H1 (cell line): Measurements from ENCODE around the gene CRACDL. TPM values are rescaled to one million over a fixed set of nuclear protein-coding genes. Genes with fewer than 3 reads are reported as not detected.
A peak's percentile ranks its signal among the peaks of the same experiment; 100 is the strongest.

Experiments used
- CTCF ChIA-PET: fragments of 300-600 bp; sonication (Branson Sonifier 250); formaldehyde crosslinking; loops from one replicate; lab custom pipeline; 2021; ENCODE audit not compliant: partially characterized antibody; lab: Charles Lee
- POLR2A ChIA-PET: fragments of 300-600 bp; sonication (Branson Sonifier 250); formaldehyde crosslinking; loops from one replicate; lab custom pipeline; 2021; ENCODE audit warnings: inconsistent platforms; ENCODE audit not compliant: partially characterized antibody; lab: Charles Lee
- DNase-seq, 2 experiments: peaks; one replicate each; pipeline versions ENCODE4 v3.0.0 to v3.0.0-alpha.2; 2010 to 2022; ENCODE audit warnings: low spot score in 2 of 2, low read depth in 1 of 2, mixed read lengths in 1 of 2
- FAIRE-seq: peaks from 2 replicates; lab custom pipeline; 2011; peaks lifted over from hg19 to GRCh38; lab: Jason Lieb, UNC
- H2AFZ ChIP-seq: 2 replicates; pipeline ENCODE4 v1.8.1; 2012; ENCODE audit warnings: low read length, inconsistent platforms
- H2AK5ac ChIP-seq: 2 replicates; pipeline ENCODE4 v1.6.1; 2013; ENCODE audit warnings: low read depth, low read length
- H2BK120ac ChIP-seq: replicated peaks from 2 replicates; pipeline ENCODE3; 2013; ENCODE audit warnings: low read depth, low read length, inconsistent platforms
- H2BK12ac ChIP-seq: 2 replicates; pipeline ENCODE4 v1.6.1; 2013; ENCODE audit warnings: low read depth, low read length
- H2BK15ac ChIP-seq: 2 replicates; pipeline ENCODE4 v1.6.1; 2013; ENCODE audit warnings: low read length
- H2BK20ac ChIP-seq: 2 replicates; pipeline ENCODE4 v1.6.1; 2013; ENCODE audit warnings: low read length
- H2BK5ac ChIP-seq: 2 replicates; pipeline ENCODE4 v1.6.1; 2013; ENCODE audit warnings: low read depth, low read length
- H3K14ac ChIP-seq: 2 replicates; pipeline ENCODE4 v1.6.1; 2013; ENCODE audit warnings: inconsistent platforms; ENCODE audit not compliant: insufficient read length
- H3K18ac ChIP-seq: 2 replicates; pipeline ENCODE4 v1.6.1; 2013; ENCODE audit warnings: low read length; ENCODE audit errors: extremely low read depth
- H3K23ac ChIP-seq: 2 replicates; pipeline ENCODE4 v1.6.1; 2013; ENCODE audit warnings: inconsistent platforms; ENCODE audit not compliant: insufficient read length
- H3K23me2 ChIP-seq: 2 replicates; pipeline ENCODE4 v1.6.1; 2013; ENCODE audit warnings: low read depth, low read length
- H3K27ac ChIP-seq: 2 replicates; pipeline ENCODE4 v1.6.1; 2011; ENCODE audit warnings: low read depth, low read length, inconsistent platforms
- H3K27me3 ChIP-seq, 4 experiments: replicated peaks in 1 of 4; 1 replicate in 1 of 4; 2 replicates in 3 of 4; pipeline versions ENCODE4 v1.6.1 to v1.8.1; 2011 to 2013; ENCODE audit warnings: low read length in 3 of 4, mild to moderate bottlenecking in 3 of 4, inconsistent platforms in 2 of 4, mixed read lengths in 2 of 4, moderate library complexity in 1 of 4; ENCODE audit not compliant: control insufficient read depth in 3 of 4, insufficient read depth in 3 of 4; ENCODE audit errors: extremely low read depth in 1 of 4
- H3K36me3 ChIP-seq, 4 experiments: 2 replicates each; pipeline versions ENCODE4 v1.6.1 to v1.8.1; 2011 to 2013; ENCODE audit warnings: mild to moderate bottlenecking in 4 of 4, low read length in 3 of 4, moderate library complexity in 2 of 4, control low read depth in 1 of 4, inconsistent platforms in 1 of 4; ENCODE audit not compliant: insufficient read depth in 4 of 4, control insufficient read depth in 2 of 4
- H3K4ac ChIP-seq: replicated peaks from 2 replicates; pipeline ENCODE3; 2013; ENCODE audit warnings: low read length, low read depth, mixed read lengths, inconsistent platforms; ENCODE audit not compliant: insufficient read length
- H3K4me1 ChIP-seq, 4 experiments: replicated peaks in 1 of 4; 1 replicate in 1 of 4; 2 replicates in 3 of 4; pipeline versions ENCODE4 v1.6.1 to v1.8.1; 2011 to 2013; ENCODE audit warnings: low read length in 3 of 4, inconsistent platforms in 2 of 4, mixed read lengths in 1 of 4; ENCODE audit not compliant: insufficient read depth in 4 of 4, control insufficient read depth in 3 of 4
- H3K4me2 ChIP-seq, 2 experiments: 2 replicates each; pipeline versions ENCODE4 v1.6.1 to v1.8.1; 2011 to 2013; ENCODE audit warnings: low read depth in 2 of 2, low read length in 2 of 2, control low read depth in 1 of 2, inconsistent platforms in 1 of 2, mild to moderate bottlenecking in 1 of 2; ENCODE audit not compliant: insufficient read depth in 1 of 2
- H3K4me3 ChIP-seq, 4 experiments: fragments of 200-600, 300-600 bp in 1 of 4; sonication (generic), shearing (Covaris generic), sonication (Bioruptor Twin) in 1 of 4; 2 replicates each; pipeline versions ENCODE4 v1.5.1 to v1.8.1; 2011 to 2016; ENCODE audit warnings: low read length in 4 of 4, low read depth in 3 of 4, control low read depth in 2 of 4, inconsistent platforms in 2 of 4, mild to moderate bottlenecking in 2 of 4, mixed read lengths in 1 of 4, moderate library complexity in 1 of 4; ENCODE audit not compliant: insufficient read depth in 2 of 4; ENCODE audit errors: extremely low read depth in 1 of 4
- H3K56ac ChIP-seq: replicated peaks from 2 replicates; pipeline ENCODE3; 2013; ENCODE audit warnings: low read depth, mild to moderate bottlenecking, mixed read lengths, low read length, inconsistent platforms; ENCODE audit not compliant: insufficient read length
- H3K79me1 ChIP-seq: 2 replicates; pipeline ENCODE4 v1.6.1; 2013; ENCODE audit warnings: low read depth, low read length, control low read depth
- H3K79me2 ChIP-seq, 2 experiments: 2 replicates each; pipeline versions ENCODE4 v1.6.1 to v1.8.1; 2012 to 2013; ENCODE audit warnings: low read length in 2 of 2, mild to moderate bottlenecking in 2 of 2, inconsistent platforms in 1 of 2; ENCODE audit not compliant: insufficient read depth in 2 of 2, control insufficient read depth in 1 of 2
- H3K9ac ChIP-seq, 4 experiments: replicated peaks in 1 of 4; 1 replicate in 1 of 4; 2 replicates in 3 of 4; pipeline versions ENCODE4 v1.6.1 to v1.8.1; 2011 to 2013; ENCODE audit warnings: low read depth in 3 of 4, low read length in 3 of 4, control low read depth in 2 of 4, mild to moderate bottlenecking in 2 of 4, moderate library complexity in 2 of 4, inconsistent platforms in 1 of 4; ENCODE audit errors: extremely low read depth in 1 of 4
- H3K9me3 ChIP-seq, 2 experiments: 2 replicates each; pipeline versions ENCODE4 v1.6.1 to v1.8.1; 2012 to 2013; ENCODE audit warnings: mild to moderate bottlenecking in 2 of 2, moderate library complexity in 2 of 2, control low read depth in 1 of 2, inconsistent platforms in 1 of 2, low read depth in 1 of 2, low read length in 1 of 2, mixed read lengths in 1 of 2; ENCODE audit not compliant: insufficient read depth in 2 of 2
- H4K20me1 ChIP-seq, 2 experiments: replicated peaks in 1 of 2; 2 replicates each; pipeline versions ENCODE3 to v1.8.1; 2011 to 2013; ENCODE audit warnings: inconsistent platforms in 2 of 2, low read length in 2 of 2, mild to moderate bottlenecking in 1 of 2; ENCODE audit not compliant: insufficient read depth in 2 of 2, control insufficient read depth in 1 of 2
- H4K5ac ChIP-seq: 2 replicates; pipeline ENCODE4 v1.6.1; 2013; ENCODE audit warnings: low read length, low read depth, mixed read lengths, inconsistent platforms; ENCODE audit not compliant: insufficient read length
- H4K8ac ChIP-seq: 2 replicates; pipeline ENCODE4 v1.8.0; 2013; ENCODE audit warnings: mild to moderate bottlenecking, moderate library complexity, low read length, inconsistent platforms; ENCODE audit not compliant: insufficient read depth; ENCODE audit errors: extremely low read depth
- H4K91ac ChIP-seq: replicated peaks from 2 replicates; pipeline ENCODE3; 2013; ENCODE audit warnings: low read length, mixed read lengths, inconsistent platforms; ENCODE audit not compliant: insufficient read length
- BCL11A ChIP-seq, 2 experiments: IDR thresholded peaks; one replicate each; pipeline ENCODE4 v1.6.1; 2011; ENCODE audit warnings: low read depth in 2 of 2, low read length in 2 of 2, mild to moderate bottlenecking in 2 of 2
- CEBPB ChIP-seq: IDR thresholded peaks from 2 replicates; pipeline ENCODE4 v1.6.1; 2012; ENCODE audit warnings: low read depth, low read length
- HDAC2 ChIP-seq, 2 experiments: fragments of 300-600 bp in 1 of 2; sonication (generic) in 1 of 2; IDR thresholded peaks; 2 replicates each; pipeline ENCODE4 v1.6.1; 2011 to 2012; ENCODE audit warnings: low read depth in 2 of 2, low read length in 2 of 2, mild to moderate bottlenecking in 2 of 2, moderate library complexity in 2 of 2, borderline replicate concordance in 1 of 2, inconsistent platforms in 1 of 2
- RXRA ChIP-seq: IDR thresholded peaks from 2 replicates; pipeline ENCODE4 v1.6.1; 2011; ENCODE audit warnings: low read depth, mild to moderate bottlenecking, low read length, moderate library complexity; ENCODE audit not compliant: insufficient read depth
- SAP30 ChIP-seq: fragments of 300-600 bp; sonication (generic); IDR thresholded peaks from 2 replicates; pipeline ENCODE4 v1.7.1; 2012; ENCODE audit warnings: low read length, moderate library complexity, mild to moderate bottlenecking, inconsistent platforms; ENCODE audit not compliant: insufficient read depth, insufficient replicate concordance
- WGBS, 2 experiments: shearing (Covaris generic) in 1 of 2; methylation state at CpG; one replicate each; pipeline versions ENCODE4 v1.1.6 to v1.1.7; 2013 to 2015; ENCODE audit warnings: low lambda C conversion rate in 2 of 2, mixed read lengths in 2 of 2, inconsistent platforms in 1 of 2, low coverage in 1 of 2, missing lambda C conversion rate in 1 of 2; ENCODE audit not compliant: insufficient replicate concordance in 2 of 2, insufficient coverage in 1 of 2, insufficient read length in 1 of 2; ENCODE audit errors: extremely low coverage in 1 of 2, missing lambda C conversion rate in 1 of 2; 5-methylcytosine and 5-hydroxymethylcytosine counted together
- polyA plus RNA-seq, 7 experiments: library from polyadenylated mRNA; depleted of rRNA in 3 of 7; stranded (reverse) in 5 of 7; unstranded in 2 of 7; fragments of >200 nt in 5 of 7; fragments of 200-250 nt in 2 of 7; gene quantifications; 1 replicate in 5 of 7; 2 replicates in 1 of 7; 4 replicates in 1 of 7; pipeline versions ENCODE4 v1.2.1 to v1.2.3, GENCODE V29; 2011 to 2013; ENCODE audit warnings: missing spikeins in 2 of 7, mixed read lengths in 2 of 7
- total RNA-seq: library from RNA; stranded (reverse); fragmentation: NEBNext Ultra II Directional; extraction: Animal tissue kit (Norgen Biotek cat#: 25700); gene quantifications from 2 replicates; pipeline ENCODE4 v1.2.1, GENCODE V29; 2021
- TF ChIP-seq, protein P1 (sequence below): IDR thresholded peaks from 2 replicates; pipeline ENCODE4 v1.6.1; 2012; ENCODE audit warnings: inconsistent platforms

Gene CRACDL
- total and polyA plus RNA-seq, 2 of the 8 experiments (the other 6 are each of a cell fraction or from before 2014, with no cell fraction given): 0.07 to 0.38 TPM

- no peaks in the 10 kb centered on the region for H3K36me3 ChIP-seq
These were observed 37.6 kb downstream of the CRACDL start for GRCh38 chr2:98898423-98898841.

More at GRCh38 chr2:98898423-98898841, 37.6 kb downstream of the CRACDL start:
- DNase-seq: peak in 1 of 2 experiments; percentile 35
- no peak overlapping the region for H3K4ac ChIP-seq
- H2AK5ac ChIP-seq: no peak overlapping the region; the same call in 1 of the 2 replicates
- H2BK120ac ChIP-seq: no peak overlapping the region
- H2BK5ac ChIP-seq: no peak overlapping the region
- H3K18ac ChIP-seq: no peak overlapping the region
- no peak overlapping the region for H3K4me2 ChIP-seq
- no peaks in the 10 kb centered on the region for H3K4me1 ChIP-seq
- H2BK12ac ChIP-seq: 0 out of 2 replicates have a peak overlapping the region, but pooled peaks have one; percentile 60
- H3K9ac ChIP-seq: no peak overlapping the region
- H3K56ac ChIP-seq: no peak overlapping the region
- TF ChIP-seq SAP30 (no peak), HDAC2 (IDR thresholded peaks at IDR 0.05; ENCODE audit: borderline replicate concordance in 1 of 2, low read depth in 2 of 2, low read length in 2 of 2) (no peak), RXRA (no peak), BCL11A (IDR thresholded peaks at IDR 0.05; ENCODE audit: low read depth in 2 of 2, low read length in 2 of 2) (no peak), CEBPB (no peak)
- TF ChIP-seq, protein P1, sequence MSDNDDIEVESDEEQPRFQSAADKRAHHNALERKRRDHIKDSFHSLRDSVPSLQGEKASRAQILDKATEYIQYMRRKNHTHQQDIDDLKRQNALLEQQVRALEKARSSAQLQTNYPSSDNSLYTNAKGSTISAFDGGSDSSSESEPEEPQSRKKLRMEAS: no peak
- H3K27me3 ChIP-seq: no peaks in the 10 kb centered on the region
- 92% methylated on average over 11 of the region's 13 CpGs; no CpG with 5 or more reads in 1 of the 2 experiments for WGBS, 2 experiments
- no peak overlapping the region for H2BK20ac ChIP-seq
- H4K8ac ChIP-seq: no peak overlapping the region; the same call in 1 of the 2 replicates
- no peaks in the 10 kb centered on the region for H3K23me2 ChIP-seq
- no peaks in the 10 kb centered on the region for H4K20me1 ChIP-seq
- ChIA-PET CTCF (interaction anchor here (1.5 kb wide), 1 partner anchor 27 kb away, joined by 4 read pairs; no protein-coding TSS in a partner anchor), POLR2A (no interaction called here)
- no peak overlapping the region for H2AFZ ChIP-seq
- no peaks in the 10 kb centered on the region for H3K9me3 ChIP-seq
- H4K91ac ChIP-seq: no peak overlapping the region
- H3K23ac ChIP-seq: no peak overlapping the region
- H3K27ac ChIP-seq: no peak overlapping the region
- no peak overlapping the region for H2BK15ac ChIP-seq
- no peak overlapping the region for H3K4me3 ChIP-seq
- H4K5ac ChIP-seq: no peak overlapping the region
- no peaks in the 10 kb centered on the region for H3K79me2 ChIP-seq
- no peaks in the 10 kb centered on the region for H3K79me1 ChIP-seq
- no peak for FAIRE-seq
- H3K14ac ChIP-seq: no peak overlapping the region
